HFF-Myc (cell line): ENCODE results near the gene ATP4B.

ENCODE experiments used
- DNase-seq: peaks from one replicate; pipeline ENCODE4 v3.0.0-alpha.2; 2011; ENCODE audit warnings: low read depth; ENCODE audit errors: extremely low read depth
- H3K4me3 ChIP-seq: replicated peaks from 2 replicates; pipeline ENCODE4 v1.5.1; 2011; ENCODE audit warnings: low read depth, mild to moderate bottlenecking, control low read depth, low read length
- CTCF ChIP-seq: IDR thresholded peaks from 2 replicates; pipeline ENCODE4 v1.5.1; 2012; ENCODE audit warnings: mild to moderate bottlenecking, low read depth, low read length, control low read depth; ENCODE audit errors: missing control alignments

Gene ATP4B

DNA sequence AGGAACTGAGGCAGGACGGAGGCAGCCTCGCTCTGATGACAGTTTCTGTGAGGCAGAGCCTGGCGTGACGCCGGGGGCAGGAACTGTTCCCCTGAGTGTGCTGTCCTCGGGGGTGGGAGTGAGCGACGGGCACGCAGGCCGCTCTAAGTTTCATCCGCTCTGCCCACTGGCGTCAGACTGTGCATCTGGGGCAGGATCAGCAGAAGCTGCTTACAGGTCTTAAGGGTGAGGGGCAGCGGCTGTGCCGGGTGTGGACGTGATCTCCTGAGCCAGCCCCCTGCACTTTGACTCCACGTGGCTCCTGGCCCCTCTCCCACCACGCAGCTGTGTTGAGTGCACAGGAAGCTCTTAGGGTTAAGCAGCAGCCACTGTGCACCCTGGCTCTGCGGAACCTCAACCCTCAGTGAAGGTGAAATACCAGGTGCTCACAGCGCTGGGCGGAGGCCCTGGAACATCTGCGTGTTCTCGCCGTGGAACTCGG, 10.5 kb upstream of the ATP4B start:
- no peak for TF ChIP-seq CTCF

DNA sequence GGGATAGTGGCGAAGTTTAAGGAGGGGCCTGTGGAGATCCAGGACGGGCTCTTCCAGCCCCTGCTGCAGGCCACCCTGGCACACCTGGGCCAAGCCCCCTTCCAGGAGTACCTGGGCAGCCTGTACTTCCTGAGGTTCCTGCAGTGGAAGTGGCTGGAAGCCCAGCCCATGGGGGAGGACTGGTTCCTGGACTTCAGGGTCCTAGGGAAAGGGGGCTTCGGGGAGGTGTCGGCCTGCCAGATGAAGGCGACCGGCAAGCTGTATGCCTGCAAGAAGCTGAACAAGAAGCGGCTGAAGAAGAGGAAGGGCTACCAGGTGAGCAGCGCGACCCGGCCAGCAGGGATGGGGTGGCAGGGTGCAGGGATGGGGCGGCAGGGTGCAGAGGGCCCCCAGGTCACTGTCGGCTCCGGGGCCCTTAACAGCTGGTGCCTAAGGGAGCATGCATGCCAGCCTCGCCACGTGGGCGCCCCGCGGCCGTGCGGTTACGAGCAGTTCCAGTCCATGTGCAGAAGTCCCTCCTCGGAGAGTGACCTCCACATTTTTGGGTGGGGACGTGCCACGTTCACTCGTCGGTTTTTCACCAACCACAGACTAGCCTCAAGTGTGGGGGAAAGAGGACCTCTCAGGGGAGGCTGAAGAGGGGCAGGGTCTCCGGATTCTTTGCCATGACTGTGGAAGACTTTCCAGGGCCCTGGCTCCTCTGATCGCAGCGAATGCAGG, 9.9 kb upstream of the ATP4B start:
- TF ChIP-seq CTCF = no peak
- no peak for DNase-seq

More for the DNA sequence above, 10.5 kb upstream of the ATP4B start:
- H3K4me3 ChIP-seq = no peak overlapping the region
- no peak for DNase-seq

DNA sequence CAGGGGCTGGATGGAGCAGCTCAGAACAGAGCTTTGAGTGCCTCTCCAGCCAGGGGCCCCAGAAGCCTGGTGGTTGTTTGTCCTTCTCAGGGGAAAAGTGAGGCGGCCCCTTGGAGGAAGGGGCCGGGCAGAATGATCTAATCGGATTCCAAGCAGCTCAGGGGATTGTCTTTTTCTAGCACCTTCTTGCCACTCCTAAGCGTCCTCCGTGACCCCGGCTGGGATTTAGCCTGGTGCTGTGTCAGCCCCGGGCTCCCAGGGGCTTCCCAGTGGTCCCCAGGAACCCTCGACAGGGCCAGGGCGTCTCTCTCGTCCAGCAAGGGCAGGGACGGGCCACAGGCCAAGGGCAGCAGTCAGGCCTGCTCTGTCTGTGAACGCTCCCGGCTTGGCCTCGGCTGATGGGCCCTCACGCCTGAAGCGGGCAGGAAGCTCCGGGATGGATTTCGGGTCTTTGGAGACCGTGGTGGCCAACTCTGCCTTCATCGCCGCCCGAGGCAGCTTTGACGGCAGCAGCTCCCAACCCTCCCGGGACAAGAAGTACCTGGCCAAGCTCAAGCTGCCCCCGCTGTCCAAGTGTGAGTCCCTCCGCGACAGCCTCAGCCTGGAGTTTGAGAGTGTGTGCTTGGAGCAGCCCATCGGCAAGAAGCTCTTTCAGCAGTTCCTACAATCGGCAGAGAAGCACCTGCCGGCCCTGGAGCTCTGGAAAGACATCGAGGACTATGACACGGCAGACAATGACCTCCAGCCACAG, 9.1 kb upstream of the ATP4B start, which contains the start of gene GRK1:
TSS of gene GRK1 (plus strand) at position 269 of the 751 bp plus-strand sequence. CDS start at position 437, 168 bp downstream.
- H3K4me3 ChIP-seq = no peak within 1 kb of the TSS
- TF ChIP-seq CTCF = no peak
- DNase-seq = no peak

More for the DNA sequence above, 9.9 kb upstream of the ATP4B start:
- no peak overlapping the region for H3K4me3 ChIP-seq

GRCh38 chr13:113666329-113666670, 8.3 kb upstream of the ATP4B start:
- no peak for TF ChIP-seq CTCF
- no peak overlapping the region for H3K4me3 ChIP-seq
- no peak for DNase-seq

- TF ChIP-seq CTCF = no peak
- DNase-seq = no peak
- no peak overlapping the region for H3K4me3 ChIP-seq
Measured at GRCh38 chr13:113665597-113666328, 7.8 kb upstream of the ATP4B start.

DNA sequence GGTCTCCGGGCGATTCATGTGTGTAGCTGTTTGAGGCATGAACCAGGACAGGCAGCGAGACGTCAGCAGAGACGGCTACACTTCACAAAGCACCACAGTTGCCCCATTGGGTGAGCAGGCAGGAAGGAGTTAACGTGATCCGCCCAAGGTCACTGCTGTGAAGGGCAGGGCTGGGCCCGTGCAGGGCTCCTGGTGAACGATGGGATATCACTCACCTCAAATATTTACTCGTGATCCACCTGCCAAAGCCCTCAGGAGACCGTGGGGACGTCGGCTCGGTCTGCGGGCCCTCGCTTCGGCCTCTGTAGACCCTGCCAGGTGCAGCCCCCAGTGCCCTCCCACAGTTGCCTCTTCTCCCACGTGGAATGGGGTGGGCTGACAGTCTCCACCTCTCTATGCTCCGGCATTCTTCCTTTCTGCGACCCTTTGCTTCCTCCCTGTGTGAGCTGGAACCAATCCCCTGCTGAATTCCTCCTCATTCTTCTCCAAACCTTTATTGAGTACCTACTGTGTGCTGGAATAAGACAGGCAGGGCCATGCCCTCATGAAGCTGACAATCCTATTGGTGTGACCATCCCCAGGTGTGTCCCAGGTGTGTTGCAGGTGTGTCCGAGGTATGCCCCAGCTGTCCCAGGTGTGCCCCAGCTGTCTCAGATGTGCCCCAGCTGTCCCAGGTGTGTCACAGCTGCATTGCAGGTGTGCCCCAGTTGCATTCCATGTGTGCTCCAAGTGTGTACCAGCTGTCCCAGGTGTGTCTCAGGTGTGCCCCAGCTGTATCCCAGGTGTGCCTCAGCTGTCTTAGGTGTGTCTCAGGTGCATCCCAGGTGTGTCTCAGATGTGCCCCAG, 7.0 kb upstream of the ATP4B start:
- no peak overlapping the region for H3K4me3 ChIP-seq

More for the DNA sequence above, 7.0 kb upstream of the ATP4B start:
- TF ChIP-seq CTCF = no peak
- DNase-seq = no peak
